HG02973 (cell line): Measurements from ENCODE around the gene LARGE2.

Experiments
- ATAC-seq: cut with Tn5 transposase; IDR thresholded peaks from one replicate; pipeline ENCODE4 v1.9.1; 2021; ENCODE audit warnings: moderate library complexity; ENCODE audit not compliant: unreplicated experiment

LARGE2 gene

GRCh38 chr11:45922425-45923082 is at the start of gene LARGE2:
Gene LARGE2 (plus strand): TSS chr11:45922656. CDS start chr11:45922883, 227 bp downstream.
- no peak for ATAC-seq

DNA sequence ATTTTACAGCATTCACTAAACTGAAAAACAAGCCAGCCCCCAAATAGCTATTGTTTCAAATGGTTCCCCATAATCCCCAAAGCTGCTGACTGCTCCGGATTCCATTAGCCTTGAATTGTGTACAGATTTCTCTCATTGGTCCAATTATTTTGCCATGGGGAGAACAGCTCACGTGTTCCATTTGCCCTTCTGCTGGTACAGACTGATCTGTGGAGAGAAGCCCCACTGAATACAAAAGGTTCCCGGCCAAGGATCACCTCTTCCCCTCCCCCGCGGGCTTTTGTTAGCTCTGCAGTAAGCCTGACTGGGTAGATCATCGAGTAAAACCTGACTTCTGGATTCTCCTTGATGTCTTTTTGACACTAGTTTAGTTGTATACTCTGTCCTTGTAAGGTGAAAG is 46.1 kb upstream of the LARGE2 start:
- no peak for ATAC-seq

GRCh38 chr11:45877221-45877620 is 45.2 kb upstream of the LARGE2 start:
- no peak for ATAC-seq

DNA sequence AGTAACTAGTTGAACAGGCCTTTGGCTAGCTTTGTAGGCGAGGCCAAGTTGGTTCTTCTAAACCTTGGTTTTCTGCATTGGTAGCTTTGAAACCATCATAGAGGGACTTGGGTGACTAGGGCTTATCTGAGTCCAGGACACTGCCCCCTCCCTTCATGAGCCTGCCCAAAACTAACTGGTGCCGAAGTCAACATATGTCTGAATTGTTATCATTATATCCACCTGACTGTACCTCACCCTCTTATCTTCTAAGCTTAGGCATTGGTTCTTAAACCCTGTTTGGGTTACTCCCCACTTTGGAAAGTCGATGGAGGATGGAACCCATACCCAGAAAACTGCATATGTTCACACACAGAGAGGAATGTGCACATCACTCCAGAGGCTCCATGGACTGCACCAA is 44.6 kb upstream of the LARGE2 start:
- ATAC-seq = no peak

DNA sequence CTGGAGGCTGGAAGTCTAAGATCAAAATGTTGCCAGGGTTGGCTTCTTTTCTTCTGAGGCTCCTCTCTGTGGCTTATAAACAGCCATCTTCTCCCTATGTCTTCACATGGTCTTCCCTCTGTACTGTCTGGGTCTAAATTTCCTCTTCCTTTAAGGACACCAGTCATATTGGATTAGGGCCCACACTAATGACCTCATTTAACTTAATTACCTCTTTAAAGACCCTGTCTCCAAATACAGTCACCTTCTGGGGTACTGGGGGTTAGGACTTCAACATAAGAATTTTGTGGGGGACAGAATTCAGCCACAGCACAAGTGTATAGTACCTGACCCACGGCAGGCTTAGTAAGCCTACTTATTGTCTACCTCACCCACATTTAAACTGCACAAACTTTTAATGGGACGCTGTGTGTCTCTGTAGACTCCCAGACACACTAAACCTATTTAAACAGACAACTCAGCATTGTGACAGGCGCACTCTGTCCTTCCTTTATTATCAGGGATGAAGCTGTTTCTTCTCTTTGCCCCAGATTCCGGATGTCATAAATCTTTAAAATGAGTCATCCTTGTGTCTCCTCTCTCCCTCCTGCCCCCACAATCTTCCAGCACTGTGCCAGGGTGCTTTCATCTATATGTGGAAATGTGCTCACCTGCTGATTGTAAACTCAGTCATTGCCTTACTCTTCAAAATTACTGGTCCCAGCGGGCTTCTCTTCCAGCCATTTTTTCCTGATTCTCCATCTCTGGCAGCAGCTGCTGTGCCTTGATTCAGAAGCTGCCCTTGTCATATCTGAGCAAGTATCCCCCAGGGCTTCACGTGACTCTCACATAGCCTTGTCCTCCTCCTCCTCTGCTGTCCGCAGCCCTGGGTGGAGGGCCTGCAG is 42.4 kb upstream of the LARGE2 start:
- no peak for ATAC-seq

DNA sequence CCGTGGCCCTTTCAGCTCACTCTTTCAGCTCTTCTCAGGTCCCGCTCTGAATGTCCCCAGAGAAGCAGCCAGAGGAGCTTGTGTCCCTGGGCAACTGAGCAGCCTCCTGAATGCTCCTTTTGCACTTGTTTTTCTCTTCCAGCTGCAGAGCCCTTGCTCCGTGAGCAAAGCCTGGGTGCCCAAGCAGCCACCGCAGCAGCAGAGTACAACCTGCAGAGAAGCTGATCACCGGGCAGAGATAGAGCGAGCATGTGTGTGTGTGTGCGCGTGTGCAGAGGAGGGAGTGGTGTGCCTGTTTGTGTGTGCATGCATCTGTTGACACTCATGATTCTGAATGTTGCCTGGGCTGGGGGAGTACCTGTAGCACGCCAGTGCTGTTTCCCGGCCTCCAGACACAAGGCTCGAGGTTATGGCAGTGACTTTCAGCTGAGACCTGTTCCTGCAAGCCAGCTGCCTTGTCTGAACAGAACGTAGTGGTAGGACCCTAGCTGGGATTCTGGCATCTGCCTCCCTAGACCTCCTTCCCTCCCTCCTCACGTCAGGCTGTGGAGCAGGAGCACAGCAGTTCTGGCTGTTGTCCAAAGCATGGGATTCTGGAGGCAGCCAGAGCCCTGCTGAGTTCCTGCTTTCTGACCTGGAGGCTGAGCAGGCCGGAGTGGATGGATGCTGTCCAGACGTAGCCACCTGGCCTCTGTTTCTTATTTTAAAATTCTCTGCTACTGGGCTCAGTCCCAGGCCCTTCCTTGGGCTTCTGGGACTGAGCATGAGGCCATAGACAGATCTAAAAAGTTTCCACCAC is 41.5 kb upstream of the LARGE2 start:
- ATAC-seq = no peak

GRCh38 chr11:45881708-45882368 is 40.6 kb upstream of the LARGE2 start:
- no peak for ATAC-seq

DNA sequence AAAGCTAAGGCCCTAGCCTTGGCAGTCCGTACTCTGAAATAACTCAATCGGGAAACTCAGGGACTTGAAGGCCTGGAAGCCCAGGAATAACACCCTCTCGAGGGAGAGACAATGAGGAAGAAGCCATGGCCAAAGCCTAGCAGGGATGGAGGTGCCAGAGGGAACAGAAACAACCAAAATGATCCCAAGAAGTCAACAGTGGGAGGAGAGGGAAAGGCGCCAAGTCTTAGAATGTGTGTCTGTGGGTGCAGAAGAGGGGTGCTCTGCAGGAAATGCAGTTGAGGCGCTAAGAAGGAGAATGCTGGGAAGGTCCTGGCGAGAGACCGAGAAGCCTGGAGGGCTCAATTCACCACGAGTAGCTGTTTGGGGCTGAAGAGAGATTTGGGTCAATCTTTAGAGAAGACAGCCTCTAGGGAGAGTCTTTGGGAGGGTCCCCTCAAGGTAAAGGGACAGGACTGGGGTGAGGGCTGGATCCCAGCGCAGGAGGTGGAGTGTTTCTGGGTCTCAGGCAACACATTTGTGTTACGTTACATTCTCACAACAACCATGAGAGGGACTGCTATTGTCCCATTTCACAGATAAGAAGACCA is 37.8 kb upstream of the LARGE2 start:
- no peak for ATAC-seq

- peak; percentile 54 for ATAC-seq
Observed at GRCh38 chr11:45885274-45885920, 37.1 kb upstream of the LARGE2 start, which contains the start of gene MAPK8IP1. Gene MAPK8IP1 (plus strand): TSS chr11:45885651. CDS start chr11:45885821, 170 bp downstream.

- no peak for ATAC-seq
Observed at GRCh38 chr11:45885921-45886721, 36.3 kb upstream of the LARGE2 start.

DNA sequence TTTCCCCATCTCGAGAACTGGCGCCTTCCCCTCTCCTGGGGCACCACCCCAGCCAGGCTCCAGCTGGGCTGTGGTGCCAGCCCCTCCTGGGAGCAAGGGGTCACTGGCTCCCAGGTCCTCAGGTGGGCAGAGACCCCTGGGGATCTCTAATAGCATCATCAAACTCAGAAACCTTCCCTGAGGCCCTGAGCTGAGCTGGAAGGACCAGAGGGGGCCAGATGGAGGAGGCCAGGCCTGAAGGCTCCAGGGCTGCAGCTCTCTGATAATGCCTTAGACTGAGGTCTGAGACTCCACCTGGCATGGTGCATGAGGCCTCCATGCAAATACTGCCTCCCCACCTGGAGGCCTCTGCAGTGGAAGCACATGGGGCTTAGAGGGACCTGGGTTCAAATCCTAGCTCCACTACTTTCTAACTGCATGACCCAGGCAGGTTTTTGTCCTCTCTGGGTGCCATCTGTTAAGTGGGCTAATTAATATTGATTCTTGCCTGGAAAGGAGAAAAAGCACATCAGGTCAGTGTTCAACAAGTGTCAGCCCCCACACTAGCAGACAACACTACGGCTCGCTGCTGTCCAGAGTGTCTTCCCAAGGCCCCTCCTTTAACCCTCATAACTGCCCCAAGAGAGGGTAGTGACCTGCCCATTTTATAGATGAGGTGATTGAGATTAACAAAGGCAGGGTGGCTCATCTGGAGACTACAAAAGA is 35.5 kb upstream of the LARGE2 start:
- ATAC-seq = no peak

DNA sequence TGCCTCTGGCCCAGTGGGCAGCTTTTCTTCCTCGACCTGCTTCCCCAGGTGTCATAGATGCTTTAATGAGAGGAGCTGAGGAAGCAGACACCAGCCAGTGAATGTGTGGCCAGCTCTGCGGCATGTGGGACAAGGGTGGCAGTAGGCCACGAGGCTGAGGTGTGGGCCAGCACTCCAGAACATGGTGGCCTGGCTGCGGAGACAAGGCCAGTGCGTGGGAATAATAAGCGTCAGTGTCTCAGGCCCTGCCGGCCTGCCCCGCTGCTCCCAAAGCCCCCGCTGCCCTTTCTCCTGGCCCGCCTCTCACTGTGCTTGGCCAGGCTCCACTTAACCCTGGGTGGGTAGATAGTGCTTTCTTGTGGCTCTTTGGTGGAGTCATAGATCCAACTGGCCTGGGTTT is 34.9 kb upstream of the LARGE2 start:
- ATAC-seq = no peak

DNA sequence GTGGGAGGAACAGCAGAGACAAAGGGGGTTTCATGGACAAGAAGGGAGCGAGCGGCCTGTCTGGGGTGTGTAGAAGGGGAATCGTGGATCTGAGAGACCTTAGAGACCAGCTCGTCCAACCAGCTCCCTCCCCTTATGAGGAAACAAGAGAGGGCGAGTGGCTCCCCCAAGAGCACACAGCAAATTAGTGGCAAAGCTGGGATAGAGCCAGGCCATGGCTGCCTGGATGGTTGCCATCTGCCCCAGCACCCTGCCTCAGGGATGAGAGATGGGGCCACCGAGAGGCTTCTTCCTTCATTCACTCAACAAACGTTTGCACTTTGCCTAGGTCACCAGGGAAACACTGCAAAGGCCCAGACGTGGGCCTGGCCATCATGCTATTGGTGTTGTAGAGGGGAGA is 32.9 kb upstream of the LARGE2 start:
- ATAC-seq = no peak

DNA sequence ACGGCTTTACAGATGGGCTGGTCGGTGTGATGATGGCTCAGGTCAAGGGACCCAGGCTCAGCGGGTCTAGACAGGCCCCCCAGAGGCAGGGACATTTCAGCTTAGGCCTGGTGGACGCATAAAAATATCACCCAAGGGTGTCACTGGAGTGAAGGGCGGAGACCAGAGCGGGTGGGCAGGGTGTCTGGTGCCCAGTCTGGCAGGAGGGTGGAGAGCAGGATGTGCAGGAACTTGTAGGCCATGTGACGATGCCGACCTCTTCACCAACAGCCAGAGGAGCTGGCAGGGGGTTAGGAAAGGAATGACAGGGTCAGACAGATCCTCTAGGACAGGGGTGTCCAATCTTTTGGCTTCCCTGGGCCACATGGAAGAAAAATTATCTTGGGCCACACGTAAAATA is 32.5 kb upstream of the LARGE2 start:
- ATAC-seq = no peak

- ATAC-seq = no peak
Observed at GRCh38 chr11:45890886-45891550, 31.4 kb upstream of the LARGE2 start.

DNA sequence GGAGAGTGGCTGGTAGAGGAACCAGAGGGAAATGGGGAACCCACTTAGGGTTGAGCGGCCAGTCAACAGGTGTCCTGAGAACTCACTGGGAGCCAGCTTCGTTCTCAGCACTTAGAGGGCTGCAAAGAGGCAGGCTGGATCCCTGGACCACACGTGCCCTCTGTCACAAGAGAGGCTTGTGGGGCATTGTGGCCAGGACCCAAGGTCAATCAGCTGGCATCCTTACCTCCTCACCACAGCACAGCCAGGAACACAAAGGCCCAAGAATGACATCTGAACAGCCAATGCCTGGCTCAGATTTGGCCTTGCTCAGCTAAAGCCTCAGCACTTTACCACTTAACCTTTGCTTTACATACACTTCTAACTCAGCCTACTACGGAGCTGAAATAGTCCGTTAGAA is 29.6 kb upstream of the LARGE2 start:
- ATAC-seq = no peak

- ATAC-seq = no peak
Observed at GRCh38 chr11:45894555-45895247, 27.8 kb upstream of the LARGE2 start.
